NCI-H460 (cell line): ENCODE measurements around the gene SERPINB5. TPM values are rescaled to one million over a fixed set of nuclear protein-coding genes. Genes with fewer than 3 reads are reported as not detected.
"Not testable (repeated sequence)": the region's sequence is repeated elsewhere in the genome, so short reads cannot be mapped to it uniquely, and the experiment has no call there.

ENCODE experiments used
- DNase-seq: peaks from one replicate; pipeline ENCODE4 v3.0.0-alpha.2; 2016; ENCODE audit warnings: low read depth; ENCODE audit errors: extremely low read depth
- polyA plus RNA-seq: library from polyadenylated mRNA; depleted of rRNA; stranded (reverse); fragments of >200 nt; gene quantifications from 2 replicates; pipeline ENCODE4 v1.2.3, GENCODE V29; 2014; cell fraction: nucleus; rRNA removed
- total RNA-seq: library from RNA; depleted of rRNA; stranded (reverse); fragments of >200 nt; shearing (Covaris generic); gene quantifications from 2 replicates; pipeline ENCODE4 v1.2.3, GENCODE V29; 2014; rRNA removed

Gene SERPINB5, protein sequence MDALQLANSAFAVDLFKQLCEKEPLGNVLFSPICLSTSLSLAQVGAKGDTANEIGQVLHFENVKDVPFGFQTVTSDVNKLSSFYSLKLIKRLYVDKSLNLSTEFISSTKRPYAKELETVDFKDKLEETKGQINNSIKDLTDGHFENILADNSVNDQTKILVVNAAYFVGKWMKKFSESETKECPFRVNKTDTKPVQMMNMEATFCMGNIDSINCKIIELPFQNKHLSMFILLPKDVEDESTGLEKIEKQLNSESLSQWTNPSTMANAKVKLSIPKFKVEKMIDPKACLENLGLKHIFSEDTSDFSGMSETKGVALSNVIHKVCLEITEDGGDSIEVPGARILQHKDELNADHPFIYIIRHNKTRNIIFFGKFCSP
- 61.1 and 64.9 TPM in 2 replicates for total RNA-seq
- polyA plus RNA-seq = 36.7 and 46.2 TPM in 2 replicates

DNA sequence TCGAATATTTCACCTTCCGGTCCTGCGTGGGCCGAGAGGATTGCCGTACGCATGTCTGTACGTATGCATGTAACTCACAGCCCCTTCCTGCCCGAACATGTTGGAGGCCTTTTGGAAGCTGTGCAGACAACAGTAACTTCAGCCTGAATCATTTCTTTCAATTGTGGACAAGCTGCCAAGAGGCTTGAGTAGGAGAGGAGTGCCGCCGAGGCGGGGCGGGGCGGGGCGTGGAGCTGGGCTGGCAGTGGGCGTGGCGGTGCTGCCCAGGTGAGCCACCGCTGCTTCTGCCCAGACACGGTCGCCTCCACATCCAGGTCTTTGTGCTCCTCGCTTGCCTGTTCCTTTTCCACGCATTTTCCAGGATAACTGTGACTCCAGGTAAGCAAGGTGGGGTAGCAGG is at the start of gene SERPINB5:
SERPINB5 (plus strand) TSS at position 291 of the 400 bp plus-strand sequence. CDS start 7,471 bp downstream, outside the sequence.
- DNase-seq = peak; percentile 81

GRCh38 chr18:63427558-63427957 is 49.2 kb upstream of the SERPINB5 start:
- no peak for DNase-seq

DNA sequence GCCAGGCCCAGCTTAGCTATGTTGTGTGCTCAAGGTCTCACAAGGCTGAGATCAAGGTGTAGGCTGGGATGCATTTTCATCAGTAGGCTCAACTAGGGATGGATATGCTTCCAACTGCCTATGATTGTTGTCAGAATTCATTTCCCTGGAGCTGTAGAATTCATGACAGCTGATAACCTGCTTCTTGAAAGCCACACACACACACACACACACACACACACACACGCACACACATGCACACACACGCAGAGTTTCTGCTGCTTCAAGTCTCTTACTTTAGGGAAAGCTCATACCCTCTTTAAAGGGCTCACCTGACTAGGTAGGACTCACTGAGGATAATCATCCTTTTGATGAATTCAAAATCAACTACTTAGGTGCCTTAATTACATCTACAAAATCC is 46.2 kb upstream of the SERPINB5 start:
- DNase-seq = no peak

DNA sequence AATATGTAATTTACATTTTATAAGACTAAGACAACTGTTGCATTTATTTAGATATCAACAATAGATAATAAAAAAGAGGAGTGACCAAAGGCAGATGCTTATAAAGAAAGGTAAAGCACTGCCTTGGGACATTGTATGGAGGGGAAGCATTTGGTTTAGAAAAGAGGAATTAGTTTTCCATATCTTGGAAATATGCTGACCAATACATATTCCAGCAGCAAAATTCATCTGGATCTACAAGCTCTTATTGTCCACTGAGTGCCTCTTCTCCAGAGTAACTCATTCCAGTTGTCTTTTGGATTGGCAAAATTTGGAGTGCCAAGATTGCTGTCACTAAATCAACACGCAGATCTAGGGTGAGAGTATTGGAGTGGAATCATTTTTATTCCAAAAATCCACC is 45.6 kb upstream of the SERPINB5 start:
- no peak for DNase-seq

DNA sequence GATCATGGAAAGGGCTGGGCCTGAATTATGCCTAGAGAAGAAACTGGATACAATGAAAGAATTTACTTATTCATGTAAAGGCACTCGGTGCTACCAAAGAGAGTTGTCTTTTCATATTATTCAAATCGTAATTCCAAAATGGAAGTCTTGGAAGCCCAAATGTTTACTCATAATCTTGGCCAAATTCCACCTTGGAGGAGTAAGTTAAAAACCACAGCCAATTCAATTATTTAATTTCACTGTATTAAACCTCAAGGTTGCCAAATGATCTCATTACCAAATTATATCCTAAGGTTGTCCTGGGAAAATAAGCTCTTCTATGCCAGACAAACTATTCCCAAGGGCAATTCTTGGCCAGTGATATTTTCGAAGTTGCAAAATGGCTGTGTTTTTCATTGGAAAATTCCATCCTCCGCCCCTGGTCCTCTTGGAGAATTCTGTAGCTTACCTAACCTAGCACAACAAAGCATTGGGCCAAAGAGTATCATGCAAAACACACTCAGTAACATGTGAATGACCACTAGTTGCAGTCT is 43.4 kb upstream of the SERPINB5 start:
- no peak for DNase-seq

DNA sequence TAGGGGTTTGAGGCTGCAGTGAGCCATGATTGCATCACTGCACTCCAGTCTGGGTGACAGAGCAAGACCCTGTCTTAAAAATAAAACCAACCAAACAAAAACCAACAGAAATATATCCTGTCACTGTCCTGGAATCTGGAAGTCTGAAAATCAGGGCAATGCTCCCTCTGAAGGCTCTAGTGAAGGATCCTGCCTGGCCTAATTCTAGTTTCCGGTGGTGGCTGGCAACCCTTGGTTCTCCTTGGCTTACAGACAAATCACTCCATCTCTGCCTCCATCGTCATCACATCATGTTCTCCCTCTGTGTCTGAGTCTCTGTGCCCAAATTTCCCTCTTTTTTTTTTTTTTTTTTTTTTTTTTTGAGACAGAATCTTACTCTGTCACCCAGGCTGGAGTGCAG is 38.6 kb upstream of the SERPINB5 start:
- no peak for DNase-seq

DNA sequence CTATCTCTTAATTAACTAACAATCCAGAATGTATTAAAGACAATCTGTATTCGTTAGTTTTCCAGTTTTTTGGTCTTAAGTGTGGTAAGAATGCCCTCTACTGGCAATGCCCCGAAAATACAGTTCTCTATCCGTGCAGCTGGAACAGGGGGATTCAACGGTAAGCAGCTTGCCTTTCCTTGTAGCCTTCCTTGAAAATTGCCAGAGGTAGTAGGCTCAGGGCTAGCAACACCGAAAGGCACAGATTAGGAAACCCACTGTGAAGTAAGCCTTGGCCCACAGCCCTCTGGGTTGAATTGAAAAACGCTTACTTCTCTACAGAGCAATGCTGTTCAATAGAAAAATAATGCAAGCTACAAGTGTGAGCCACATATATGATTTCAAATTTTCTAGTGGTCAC is 37.4 kb upstream of the SERPINB5 start:
- peak; percentile 45 for DNase-seq

- DNase-seq = no peak
Observed at GRCh38 chr18:63440219-63440618, 36.5 kb upstream of the SERPINB5 start.

DNA sequence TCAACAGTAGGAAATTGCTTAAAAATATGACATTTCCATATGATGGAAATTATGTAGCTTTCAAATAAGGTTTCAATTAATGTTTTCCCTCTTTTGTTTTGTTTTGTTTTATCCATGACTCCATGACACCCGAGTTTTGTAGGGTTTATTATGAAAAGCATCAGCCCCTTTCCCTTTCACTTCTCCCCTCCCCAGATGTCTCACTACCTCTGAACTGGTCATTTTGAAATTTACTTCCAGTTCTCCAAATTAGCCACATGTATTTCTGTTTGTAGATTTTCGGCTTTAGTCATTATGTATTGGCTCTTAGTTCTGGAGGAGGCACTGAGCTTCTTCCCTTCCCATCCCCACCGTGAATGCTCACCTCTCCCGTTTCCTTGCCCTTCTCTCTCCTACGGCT is 35.9 kb upstream of the SERPINB5 start:
- DNase-seq = no peak

GRCh38 chr18:63443829-63444228 is 32.9 kb upstream of the SERPINB5 start:
- no peak for DNase-seq

DNA sequence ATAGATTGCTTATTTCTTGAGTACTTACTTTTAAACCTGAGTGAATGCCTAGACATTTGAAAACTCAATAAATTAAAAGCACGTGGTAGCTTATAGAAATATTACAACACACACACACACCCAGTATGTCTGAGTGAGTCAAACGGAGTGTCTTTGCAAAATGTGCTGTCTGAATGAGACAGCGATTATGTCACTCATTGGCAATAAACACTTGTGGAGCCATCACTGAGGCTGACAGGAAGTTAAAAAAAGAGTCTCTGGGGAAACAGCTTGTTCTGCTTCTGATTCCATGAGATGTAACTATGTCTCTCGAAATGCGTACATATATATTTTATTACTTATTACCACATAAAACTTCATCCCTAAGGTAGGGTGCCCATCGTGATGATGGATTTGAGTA is 32.2 kb upstream of the SERPINB5 start:
- peak; percentile 60 for DNase-seq

DNA sequence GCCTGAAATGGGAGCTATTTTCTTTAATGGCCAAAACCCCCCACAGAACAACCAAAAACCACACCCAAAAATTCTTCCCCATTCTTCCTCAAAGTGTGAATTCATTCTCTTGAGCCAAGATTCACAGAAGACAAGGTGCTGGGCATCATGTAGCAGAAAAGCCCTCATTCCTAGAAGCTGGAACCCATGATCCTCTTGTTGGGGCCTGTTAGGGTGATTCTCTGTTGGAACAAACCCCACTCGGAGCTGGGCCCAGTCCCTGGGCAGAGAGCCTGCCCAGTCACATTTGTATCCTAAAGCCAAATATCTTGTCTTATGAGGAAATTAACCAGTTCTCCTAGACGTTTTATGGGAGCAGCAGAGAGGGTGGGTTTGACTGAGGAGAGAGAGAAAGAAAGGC is 31.7 kb upstream of the SERPINB5 start:
- no peak for DNase-seq

- no peak for DNase-seq
Observed at GRCh38 chr18:63446266-63446665, 30.5 kb upstream of the SERPINB5 start.

DNA sequence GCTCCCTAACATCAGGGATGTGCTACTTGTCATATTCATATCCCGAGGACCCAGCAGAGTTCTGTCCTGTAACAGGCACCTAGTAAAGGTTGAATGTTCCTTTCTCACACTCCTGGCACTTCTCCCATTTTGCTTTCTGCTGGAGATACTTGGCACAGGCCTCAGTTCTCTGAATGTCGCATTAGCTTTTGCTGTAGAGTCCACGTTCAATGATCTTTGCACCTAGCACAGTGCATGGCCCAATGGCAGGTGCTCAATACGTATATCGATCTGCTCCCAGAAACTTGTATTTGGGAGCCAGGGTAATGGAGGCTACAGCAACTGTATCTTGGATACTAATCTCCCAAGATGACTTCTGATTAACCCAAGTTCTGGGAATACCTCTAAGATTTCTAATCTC is 29.7 kb upstream of the SERPINB5 start:
- DNase-seq = no peak

DNA sequence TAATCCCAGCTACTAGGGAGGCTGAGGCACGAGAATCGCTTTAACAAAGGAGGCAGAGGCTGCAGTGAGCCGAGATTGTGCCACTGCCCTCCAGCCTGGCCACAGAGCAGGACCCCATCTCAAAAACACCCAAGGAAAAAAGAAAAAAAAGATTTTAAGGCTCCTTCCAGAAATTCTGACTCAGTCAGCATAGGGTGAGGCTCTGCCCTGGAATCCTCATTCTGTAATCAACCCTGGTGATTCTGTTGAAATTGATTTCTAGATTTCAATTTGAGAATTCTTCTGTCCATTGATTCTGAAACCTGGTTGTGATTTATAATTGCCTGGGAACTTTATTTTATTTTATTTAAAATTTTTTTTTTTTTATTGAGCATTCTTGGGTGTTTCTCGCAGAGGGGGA is 27.3 kb upstream of the SERPINB5 start:
- DNase-seq = no peak

- no peak for DNase-seq
Observed at GRCh38 chr18:63451799-63452660, 24.7 kb upstream of the SERPINB5 start.

DNA sequence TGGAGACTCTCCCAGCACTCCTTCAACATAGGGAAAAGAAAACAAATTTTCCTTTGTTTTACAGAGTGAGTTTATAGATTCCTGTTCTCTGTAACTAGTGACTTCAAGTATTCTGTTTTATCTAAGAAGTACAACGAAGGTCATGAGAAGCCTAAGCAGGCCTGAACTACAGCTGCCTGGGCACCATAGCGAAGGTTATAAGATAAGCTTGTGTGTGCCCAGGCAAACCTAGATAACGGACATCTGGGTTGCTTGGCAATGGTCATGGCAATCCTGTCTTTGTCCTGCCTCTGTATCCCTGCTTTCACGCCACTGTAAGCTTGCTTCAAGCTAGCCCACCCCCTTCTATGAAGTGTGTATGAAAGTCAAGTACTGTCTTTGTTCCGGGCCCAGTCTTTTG is 24.0 kb upstream of the SERPINB5 start:
- DNase-seq = not testable (repeated sequence)

DNA sequence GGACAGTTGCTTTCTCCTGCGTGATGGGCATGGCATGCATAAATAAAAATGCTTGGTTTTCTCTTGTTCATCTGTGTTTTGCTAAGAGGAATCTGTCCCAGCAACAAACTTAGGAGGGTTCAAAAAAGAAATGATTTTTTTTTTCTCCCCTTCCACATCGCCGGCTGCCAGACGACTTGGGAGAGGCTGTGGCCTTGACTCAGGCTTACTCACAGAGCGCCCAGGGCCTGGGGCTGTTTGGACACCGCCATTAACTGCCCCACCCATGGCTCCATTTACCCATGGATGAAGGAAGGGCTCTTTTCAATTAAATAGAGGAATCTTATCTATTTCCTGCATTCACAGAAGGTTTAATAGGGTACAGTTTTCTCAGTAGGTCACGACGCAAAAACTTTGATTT is 22.3 kb upstream of the SERPINB5 start:
- DNase-seq = peak; percentile 54

DNA sequence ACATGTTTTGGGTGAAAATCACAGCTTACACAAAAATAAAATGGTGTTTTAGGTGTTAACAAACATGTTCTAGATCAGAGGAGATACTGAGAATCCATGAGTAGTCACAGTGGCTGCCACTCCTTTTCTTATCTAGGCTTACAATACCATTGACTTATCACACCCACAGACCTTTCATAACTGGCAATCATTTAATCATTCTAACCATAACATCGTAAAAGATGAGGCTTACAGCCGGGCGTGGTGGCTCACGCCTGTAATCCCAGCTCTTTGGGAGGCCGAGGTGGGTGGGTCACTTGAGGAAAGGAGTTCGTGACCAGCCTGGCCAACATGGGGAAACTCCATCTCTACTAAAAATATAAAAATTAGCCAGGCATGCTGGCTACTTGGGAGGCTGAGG is 18.8 kb upstream of the SERPINB5 start:
- DNase-seq = no peak

DNA sequence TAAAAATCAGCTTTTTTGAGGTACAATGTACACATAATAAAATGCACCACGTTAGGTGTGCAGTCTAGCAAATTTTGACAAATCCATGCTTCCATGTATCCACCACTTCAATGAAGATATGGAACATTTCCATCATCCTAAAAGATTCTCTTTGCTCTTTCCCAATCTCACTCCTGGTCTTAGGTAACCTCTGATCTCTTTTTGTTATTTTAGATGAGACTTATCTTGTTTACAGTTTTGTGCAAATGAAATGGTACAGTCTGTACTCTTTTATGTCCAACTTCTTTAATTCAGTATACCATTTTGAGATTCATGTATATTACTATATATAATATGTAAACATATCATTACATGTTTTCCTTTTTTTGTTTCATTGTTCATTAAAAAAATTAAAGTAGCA is 16.3 kb upstream of the SERPINB5 start:
- DNase-seq = no peak

DNA sequence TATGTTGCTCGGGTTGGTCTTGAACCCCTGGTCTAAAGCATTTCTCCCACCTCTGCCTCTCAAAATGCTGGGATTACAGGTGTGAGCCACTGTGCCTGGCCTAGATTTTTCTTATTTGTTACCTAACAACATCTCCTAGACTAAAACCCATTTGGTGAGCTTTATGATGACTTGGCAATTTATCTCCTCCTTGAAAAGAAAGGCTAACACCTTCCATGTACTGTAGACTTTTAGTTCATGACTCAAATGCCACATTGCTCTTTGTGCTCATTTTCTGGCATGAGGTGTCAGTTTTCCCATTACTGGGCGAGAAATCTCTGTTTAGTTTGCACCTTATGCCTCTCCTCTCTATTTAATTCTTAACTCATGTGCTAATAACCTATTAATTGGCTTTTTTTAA is 12.3 kb upstream of the SERPINB5 start:
- DNase-seq = no peak
